ENCODE results near the gene GDPD3. TPM values are rescaled to one million over a fixed set of nuclear protein-coding genes. Genes with fewer than 3 reads are reported as not detected.
A peak's percentile ranks its signal among the peaks of the same experiment; 100 is the strongest.

Gene GDPD3
- total and polyA plus RNA-seq, 2 of the 13 experiments (the other 11 are each of a cell fraction or from before 2014, with no cell fraction given) = 18.7 to 20.6 TPM

DNA sequence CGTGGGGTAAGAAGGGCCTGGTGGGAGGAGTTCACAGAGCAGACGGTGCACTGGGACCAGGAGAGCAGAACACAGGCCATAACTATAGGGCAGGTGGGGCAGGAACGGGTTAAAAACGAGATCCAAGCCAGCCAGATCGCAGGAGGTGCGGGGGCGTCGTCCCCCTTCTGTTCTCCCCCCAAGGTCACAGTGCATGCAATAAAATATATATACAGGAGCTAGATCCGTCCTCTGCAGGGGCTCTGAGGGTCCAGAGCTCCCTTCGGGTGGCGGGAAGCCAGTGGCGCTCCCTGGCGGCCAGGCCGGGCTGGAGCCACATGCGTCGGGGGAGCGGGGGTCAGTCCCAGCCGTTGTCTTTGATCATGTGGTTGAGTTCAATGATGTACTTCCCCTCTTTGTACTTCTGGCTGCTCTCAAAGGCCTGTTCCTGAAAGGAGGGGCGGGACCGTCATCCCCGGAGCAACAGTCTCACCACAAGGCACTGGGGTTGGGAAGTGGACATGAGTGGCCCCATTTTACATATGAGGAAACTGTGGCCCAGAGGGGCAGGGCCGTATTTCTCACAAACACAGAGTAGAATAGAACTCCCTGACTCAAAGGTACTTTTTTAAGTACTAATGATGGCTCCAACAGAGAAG lies 20.8 kb downstream of the GDPD3 start (continued):
- TF ChIP-seq, protein P1, sequence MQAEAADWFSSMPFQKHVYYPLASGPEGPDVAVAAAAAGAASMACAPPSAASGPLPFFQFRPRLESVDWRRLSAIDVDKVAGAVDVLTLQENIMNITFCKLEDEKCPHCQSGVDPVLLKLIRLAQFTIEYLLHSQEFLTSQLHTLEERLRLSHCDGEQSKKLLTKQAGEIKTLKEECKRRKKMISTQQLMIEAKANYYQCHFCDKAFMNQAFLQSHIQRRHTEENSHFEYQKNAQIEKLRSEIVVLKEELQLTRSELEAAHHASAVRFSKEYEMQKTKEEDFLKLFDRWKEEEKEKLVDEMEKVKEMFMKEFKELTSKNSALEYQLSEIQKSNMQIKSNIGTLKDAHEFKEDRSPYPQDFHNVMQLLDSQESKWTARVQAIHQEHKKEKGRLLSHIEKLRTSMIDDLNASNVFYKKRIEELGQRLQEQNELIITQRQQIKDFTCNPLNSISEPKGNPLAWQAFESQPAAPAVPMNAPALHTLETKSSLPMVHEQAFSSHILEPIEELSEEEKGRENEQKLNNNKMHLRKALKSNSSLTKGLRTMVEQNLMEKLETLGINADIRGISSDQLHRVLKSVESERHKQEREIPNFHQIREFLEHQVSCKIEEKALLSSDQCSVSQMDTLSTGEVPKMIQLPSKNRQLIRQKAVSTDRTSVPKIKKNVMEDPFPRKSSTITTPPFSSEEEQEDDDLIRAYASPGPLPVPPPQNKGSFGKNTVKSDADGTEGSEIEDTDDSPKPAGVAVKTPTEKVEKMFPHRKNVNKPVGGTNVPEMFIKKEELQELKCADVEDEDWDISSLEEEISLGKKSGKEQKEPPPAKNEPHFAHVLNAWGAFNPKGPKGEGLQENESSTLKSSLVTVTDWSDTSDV (CRISPR knock-in tag; IDR thresholded peaks at IDR 0.05) = peak; percentile 73
- TF ChIP-seq JUN (CRISPR knock-in tag; IDR thresholded peaks at IDR 0.05) = peak; percentile 58; the same call in 1 of the 2 replicates
- peak; percentile 63 for TF ChIP-seq RARA (CRISPR knock-in tag; IDR thresholded peaks at IDR 0.05)
- TF ChIP-seq TOPORS (CRISPR knock-in tag; IDR thresholded peaks at IDR 0.05) = no peak
- TF ChIP-seq YY1 (IDR thresholded peaks at IDR 0.05; ENCODE audit: insufficient read depth, insufficient replicate concordance, low read depth, low read length) = no peak
- peak; percentile 81 for TF ChIP-seq PHF20 (CRISPR knock-in tag; IDR thresholded peaks at IDR 0.05)
- peak; percentile 89; the same call in 1 of the 2 replicates for TF ChIP-seq CHD4 (IDR thresholded peaks at IDR 0.05; ENCODE audit: borderline replicate concordance, low read length)
- peak; percentile 37; the same call in 1 of the 2 replicates for TF ChIP-seq ZSCAN22 (CRISPR knock-in tag; IDR thresholded peaks at IDR 0.05)
- TF ChIP-seq IKZF4 (CRISPR knock-in tag; IDR thresholded peaks at IDR 0.05; ENCODE audit: borderline replicate concordance, low read depth, not compliant biosample characterization) = no peak
- TF ChIP-seq REL (CRISPR knock-in tag; conservative IDR thresholded peaks at IDR 0.05) = peak; percentile 76; the same call in 1 of the 2 replicates
- peak; percentile 85 for TF ChIP-seq NFKB2 (CRISPR knock-in tag; IDR thresholded peaks at IDR 0.05; ENCODE audit: borderline replicate concordance)
- TF ChIP-seq ZMYM3 (CRISPR knock-in tag; IDR thresholded peaks at IDR 0.05) = peak; percentile 97
- TF ChIP-seq MEIS2 (CRISPR knock-in tag; IDR thresholded peaks at IDR 0.05) = peak; percentile 80; the same call in 1 of the 2 replicates
- peak; percentile 70 for TF ChIP-seq GATAD1 (CRISPR knock-in tag; IDR thresholded peaks at IDR 0.05)
- no peak for TF ChIP-seq AGO1 (IDR thresholded peaks at IDR 0.05; ENCODE audit: low read depth, low read length, poor library complexity, severe bottlenecking)
- peak; percentile 72 for TF ChIP-seq ZNF510 (CRISPR knock-in tag; IDR thresholded peaks at IDR 0.05; ENCODE audit: low read depth)
- no peak; the same call in 1 of the 2 replicates for TF ChIP-seq ZNF782 (CRISPR knock-in tag; IDR thresholded peaks at IDR 0.05; ENCODE audit: borderline replicate concordance)
- no peak for TF ChIP-seq ZBTB1 (CRISPR knock-in tag; IDR thresholded peaks at IDR 0.05; ENCODE audit: borderline replicate concordance)
- TF ChIP-seq ZNF652 (CRISPR knock-in tag; IDR thresholded peaks at IDR 0.05; ENCODE audit: borderline replicate concordance, low read depth) = peak; percentile 98
- TF ChIP-seq GATAD2A (CRISPR knock-in tag; IDR thresholded peaks at IDR 0.05) = peak; percentile 72
- TF ChIP-seq, protein P2, sequence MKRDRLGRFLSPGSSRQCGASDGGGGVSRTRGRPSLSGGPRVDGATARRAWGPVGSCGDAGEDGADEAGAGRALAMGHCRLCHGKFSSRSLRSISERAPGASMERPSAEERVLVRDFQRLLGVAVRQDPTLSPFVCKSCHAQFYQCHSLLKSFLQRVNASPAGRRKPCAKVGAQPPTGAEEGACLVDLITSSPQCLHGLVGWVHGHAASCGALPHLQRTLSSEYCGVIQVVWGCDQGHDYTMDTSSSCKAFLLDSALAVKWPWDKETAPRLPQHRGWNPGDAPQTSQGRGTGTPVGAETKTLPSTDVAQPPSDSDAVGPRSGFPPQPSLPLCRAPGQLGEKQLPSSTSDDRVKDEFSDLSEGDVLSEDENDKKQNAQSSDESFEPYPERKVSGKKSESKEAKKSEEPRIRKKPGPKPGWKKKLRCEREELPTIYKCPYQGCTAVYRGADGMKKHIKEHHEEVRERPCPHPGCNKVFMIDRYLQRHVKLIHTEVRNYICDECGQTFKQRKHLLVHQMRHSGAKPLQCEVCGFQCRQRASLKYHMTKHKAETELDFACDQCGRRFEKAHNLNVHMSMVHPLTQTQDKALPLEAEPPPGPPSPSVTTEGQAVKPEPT (CRISPR knock-in tag; IDR thresholded peaks at IDR 0.05; ENCODE audit: low read depth) = 0 out of 2 replicates have a peak, but pooled peaks have one; percentile 76
- 0 out of 2 replicates have a peak, but pooled peaks have one; percentile 44 for TF ChIP-seq KLF6 (CRISPR knock-in tag; IDR thresholded peaks at IDR 0.05)
- TF ChIP-seq KDM2A (CRISPR knock-in tag; IDR thresholded peaks at IDR 0.05; ENCODE audit: borderline replicate concordance, low read depth) = peak; percentile 54; the same call in 1 of the 2 replicates
- TF ChIP-seq SP5 (CRISPR knock-in tag; IDR thresholded peaks at IDR 0.05; ENCODE audit: borderline replicate concordance, low read depth) = peak; percentile 72; the same call in 1 of the 2 replicates
- TF ChIP-seq, protein P3, sequence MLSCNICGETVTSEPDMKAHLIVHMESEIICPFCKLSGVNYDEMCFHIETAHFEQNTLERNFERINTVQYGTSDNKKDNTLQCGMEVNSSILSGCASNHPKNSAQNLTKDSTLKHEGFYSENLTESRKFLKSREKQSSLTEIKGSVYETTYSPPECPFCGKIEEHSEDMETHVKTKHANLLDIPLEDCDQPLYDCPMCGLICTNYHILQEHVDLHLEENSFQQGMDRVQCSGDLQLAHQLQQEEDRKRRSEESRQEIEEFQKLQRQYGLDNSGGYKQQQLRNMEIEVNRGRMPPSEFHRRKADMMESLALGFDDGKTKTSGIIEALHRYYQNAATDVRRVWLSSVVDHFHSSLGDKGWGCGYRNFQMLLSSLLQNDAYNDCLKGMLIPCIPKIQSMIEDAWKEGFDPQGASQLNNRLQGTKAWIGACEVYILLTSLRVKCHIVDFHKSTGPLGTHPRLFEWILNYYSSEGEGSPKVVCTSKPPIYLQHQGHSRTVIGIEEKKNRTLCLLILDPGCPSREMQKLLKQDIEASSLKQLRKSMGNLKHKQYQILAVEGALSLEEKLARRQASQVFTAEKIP (CRISPR knock-in tag; IDR thresholded peaks at IDR 0.05; ENCODE audit: borderline replicate concordance) = 0 out of 2 replicates have a peak, but pooled peaks have one; percentile 4

Measured in HepG2 (cell line).